IMR-90 (cell line): ENCODE measurements around the gene FCGR2B. TPM values are rescaled to one million over a fixed set of nuclear protein-coding genes. Genes with fewer than 3 reads are reported as not detected.
"Not testable (repeated sequence)": the region's sequence is repeated elsewhere in the genome, so short reads cannot be mapped to it uniquely, and the experiment has no call there.

ENCODE experiments used
- ATAC-seq: fragments of 200-7000 bp; cut with Tn5 transposase; 2 replicates; pipeline ENCODE4 v1.9.1; 2020; ENCODE audit warnings: low read depth, mild to moderate bottlenecking, moderate library complexity
- BruUV-seq: library from RNA; stranded (reverse); fragments of 400-500 nt; replicated peaks from 2 replicates; lab custom pipeline; 2021; lab: Mats Ljungman, UMichigan
- CTCF ChIA-PET: fragments of 300-600 bp; formaldehyde crosslinking; extraction: SDS; loops from one replicate; lab custom pipeline; 2021; ENCODE audit warnings: antibody characterized with exemption; lab: Yijun Ruan, JAX
- POLR2A ChIA-PET: fragments of 300-600 bp; sonication (Branson Sonifier 250); formaldehyde crosslinking; loops from one replicate; lab custom pipeline; 2022; ENCODE audit warnings: antibody characterized with exemption; ENCODE audit not compliant: unreplicated experiment; lab: Charles Lee
- DNase-seq: peaks from one replicate; pipeline ENCODE4 v3.0.0; 2013
- H2AFZ ChIP-seq: replicated peaks from 2 replicates; pipeline ENCODE3; 2013; ENCODE audit warnings: low read length, mild to moderate bottlenecking; ENCODE audit not compliant: poor library complexity
- H2AK5ac ChIP-seq: 2 replicates; pipeline ENCODE4 v1.6.1; 2013; ENCODE audit warnings: low read depth, low read length, inconsistent platforms
- H2AK9ac ChIP-seq: replicated peaks from 2 replicates; pipeline ENCODE3; 2013; ENCODE audit warnings: mild to moderate bottlenecking, low read depth, low read length, moderate library complexity; ENCODE audit not compliant: poor library complexity
- H2BK120ac ChIP-seq: 2 replicates; pipeline ENCODE4 v1.6.1; 2013; ENCODE audit warnings: low read depth, low read length, inconsistent platforms
- H2BK15ac ChIP-seq: 3 replicates; pipeline ENCODE4 v1.6.1; 2013; ENCODE audit warnings: low read depth, low read length, inconsistent platforms
- H2BK20ac ChIP-seq: 2 replicates; pipeline ENCODE4 v1.6.1; 2013; ENCODE audit warnings: low read depth, mild to moderate bottlenecking, inconsistent platforms, low read length, moderate library complexity
- H2BK5ac ChIP-seq: 2 replicates; pipeline ENCODE4 v1.6.1; 2013; ENCODE audit warnings: mild to moderate bottlenecking, low read depth, low read length, inconsistent platforms; ENCODE audit not compliant: poor library complexity, severe bottlenecking
- H3K14ac ChIP-seq: replicated peaks from 2 replicates; pipeline ENCODE4 v1.6.1; 2013; ENCODE audit warnings: low read depth, low read length, inconsistent platforms
- H3K18ac ChIP-seq: 2 replicates; pipeline ENCODE4 v1.6.1; 2013; ENCODE audit warnings: low read depth, low read length, control low read depth
- H3K23ac ChIP-seq: 2 replicates; pipeline ENCODE4 v1.6.1; 2013; ENCODE audit warnings: low read depth, low read length, inconsistent platforms
- H3K27ac ChIP-seq: 2 replicates; pipeline ENCODE4 v1.5.1; 2013; ENCODE audit warnings: mild to moderate bottlenecking, control low read depth, low read length; ENCODE audit not compliant: insufficient read depth
- H3K27me3 ChIP-seq: 2 replicates; pipeline ENCODE4 v1.6.1; 2013; ENCODE audit warnings: low read length; ENCODE audit not compliant: control insufficient read depth, insufficient read depth
- H3K36me3 ChIP-seq: 2 replicates; pipeline ENCODE4 v1.6.1; 2013; ENCODE audit warnings: low read length, mixed read lengths; ENCODE audit not compliant: control insufficient read depth, insufficient read depth
- H3K4ac ChIP-seq: 2 replicates; pipeline ENCODE4 v1.6.1; 2013; ENCODE audit warnings: low read depth, low read length, inconsistent platforms
- H3K4me1 ChIP-seq: 2 replicates; pipeline ENCODE4 v1.6.1; 2013; ENCODE audit warnings: low read length, mixed read lengths; ENCODE audit not compliant: control insufficient read depth, insufficient read depth
- H3K4me2 ChIP-seq: 2 replicates; pipeline ENCODE4 v1.6.1; 2013; ENCODE audit warnings: low read depth, mild to moderate bottlenecking, control low read depth, low read length, moderate library complexity
- H3K4me3 ChIP-seq: 2 replicates; pipeline ENCODE4 v1.5.1; 2013; ENCODE audit warnings: low read depth, mild to moderate bottlenecking, control low read depth, low read length, moderate library complexity; ENCODE audit not compliant: insufficient read depth
- H3K56ac ChIP-seq: 2 replicates; pipeline ENCODE4 v1.6.1; 2013; ENCODE audit warnings: low read length, inconsistent platforms; ENCODE audit not compliant: insufficient read depth; ENCODE audit errors: extremely low read depth
- H3K79me1 ChIP-seq, 2 experiments: 2 replicates each; pipeline ENCODE4 v1.6.1; 2013; ENCODE audit warnings: low read length in 2 of 2, inconsistent platforms in 1 of 2, low read depth in 1 of 2
- H3K9ac ChIP-seq: 2 replicates; pipeline ENCODE4 v1.6.1; 2013; ENCODE audit warnings: low read depth, low read length, control low read depth
- H3K9me1 ChIP-seq: 2 replicates; pipeline ENCODE4 v1.6.1; 2013; ENCODE audit warnings: low read length, inconsistent platforms; ENCODE audit not compliant: insufficient read depth
- H3K9me3 ChIP-seq: 2 replicates; pipeline ENCODE4 v1.6.1; 2013; ENCODE audit warnings: low read length; ENCODE audit not compliant: control insufficient read depth, insufficient read depth
- H4K20me1 ChIP-seq: 2 replicates; pipeline ENCODE4 v1.6.1; 2013; ENCODE audit warnings: low read length, inconsistent platforms; ENCODE audit not compliant: insufficient read depth
- H4K5ac ChIP-seq: 2 replicates; pipeline ENCODE4 v1.6.1; 2013; ENCODE audit warnings: mild to moderate bottlenecking, low read depth, low read length, control low read depth
- H4K8ac ChIP-seq, 2 experiments: 2 replicates each; pipeline ENCODE4 v1.6.1; 2013; ENCODE audit warnings: low read depth in 2 of 2, low read length in 2 of 2, control low read depth in 1 of 2, inconsistent platforms in 1 of 2
- H4K91ac ChIP-seq: 2 replicates; pipeline ENCODE4 v1.6.1; 2013; ENCODE audit warnings: low read depth, low read length, inconsistent platforms; ENCODE audit not compliant: insufficient read depth
- WGBS, 2 experiments: methylation state at CpG; one replicate each; pipeline versions ENCODE4 v1.1.5 to v1.1.7; 2013; ENCODE audit warnings: missing lambda C conversion rate in 2 of 2; ENCODE audit not compliant: insufficient read length in 1 of 2; ENCODE audit errors: extremely low coverage in 2 of 2; 5-methylcytosine and 5-hydroxymethylcytosine counted together
- dilution Hi-C: fragments of 300-500 bp; cut with HindIII; formaldehyde crosslinking; loops from one replicate; pipeline ENCODE4 v1.14.3; 2018; ENCODE audit warnings: low sequenced_read_pairs; ENCODE audit not compliant: unreplicated experiment
- in situ Hi-C: fragments of 300-500 bp; cut with MboI; formaldehyde crosslinking; loops from 3 replicates; pipeline ENCODE4 v1.14.3; 2019; ENCODE audit warnings: low sequenced_read_pairs, inconsistent platforms, mixed read lengths
- intact Hi-C: fragments of 100-400 bp; cut with micrococcal nuclease; formaldehyde crosslinking; loops from 2 replicates; pipeline ENCODE4 v1.10.0; 2022
- polyA plus RNA-seq, 3 experiments: library from polyadenylated mRNA; depleted of rRNA; stranded (reverse); fragments of >200 nt; gene quantifications; 2 replicates each; pipeline ENCODE4 v1.2.3, GENCODE V29; 2012; ENCODE audit warnings: low replicate concordance in 1 of 3
- total RNA-seq: library from RNA; depleted of rRNA; stranded (reverse); fragments of >200 nt; gene quantifications from 2 replicates; pipeline ENCODE4 v1.2.3, GENCODE V29; 2012

FCGR2B gene
- total and polyA plus RNA-seq, 2 of the 4 experiments (the other 2 are of a cell fraction) = not detected

GRCh38 chr1:161653971-161654370, 9.0 kb upstream of the FCGR2B start:
- H3K4ac ChIP-seq, H3K14ac ChIP-seq, H2AK9ac ChIP-seq, DNase-seq, H3K27ac ChIP-seq, H3K9me3 ChIP-seq, H4K20me1 ChIP-seq, H4K5ac ChIP-seq, H3K4me1 ChIP-seq, ATAC-seq, H3K4me3 ChIP-seq, H2AFZ ChIP-seq, H4K8ac ChIP-seq, CTCF ChIA-PET, in situ Hi-C loops, H3K56ac ChIP-seq, H3K36me3 ChIP-seq, POLR2A ChIA-PET, H2BK20ac ChIP-seq, H3K27me3 ChIP-seq, intact Hi-C loops, H3K9me1 ChIP-seq, H2BK15ac ChIP-seq, H2BK120ac ChIP-seq, H3K9ac ChIP-seq, H2BK5ac ChIP-seq, dilution Hi-C loops, H2AK5ac ChIP-seq, H3K23ac ChIP-seq, H4K91ac ChIP-seq, H3K4me2 ChIP-seq, H3K79me1 ChIP-seq, BruUV-seq, H3K18ac ChIP-seq: not testable (repeated sequence)
- WGBS, 2 experiments = no CpG with 5 or more reads among the region's 6 CpGs

GRCh38 chr1:161658524-161658923, 4.4 kb upstream of the FCGR2B start:
- H3K4me1 ChIP-seq, H3K9me3 ChIP-seq, H3K4ac ChIP-seq, H3K14ac ChIP-seq, H2BK15ac ChIP-seq, H4K8ac ChIP-seq, ATAC-seq, H3K36me3 ChIP-seq, DNase-seq, H3K18ac ChIP-seq, H4K20me1 ChIP-seq, POLR2A ChIA-PET, H2BK120ac ChIP-seq, dilution Hi-C loops, H3K56ac ChIP-seq, BruUV-seq, intact Hi-C loops, H2AFZ ChIP-seq, H2BK5ac ChIP-seq, H3K9ac ChIP-seq, H3K4me3 ChIP-seq, H3K23ac ChIP-seq, H3K4me2 ChIP-seq, H3K79me1 ChIP-seq, in situ Hi-C loops, H4K91ac ChIP-seq, H4K5ac ChIP-seq, H3K9me1 ChIP-seq, H3K27me3 ChIP-seq, H2AK9ac ChIP-seq, H2AK5ac ChIP-seq, H3K27ac ChIP-seq, CTCF ChIA-PET, H2BK20ac ChIP-seq: not testable (repeated sequence)
